ENCODE results near the gene RNF32. TPM values are rescaled to one million over a fixed set of nuclear protein-coding genes. Genes with fewer than 3 reads are reported as not detected.

Gene RNF32
- total and polyA plus RNA-seq, 4 donors: 0.59 to 1.3 (median 0.72) TPM

DNA sequence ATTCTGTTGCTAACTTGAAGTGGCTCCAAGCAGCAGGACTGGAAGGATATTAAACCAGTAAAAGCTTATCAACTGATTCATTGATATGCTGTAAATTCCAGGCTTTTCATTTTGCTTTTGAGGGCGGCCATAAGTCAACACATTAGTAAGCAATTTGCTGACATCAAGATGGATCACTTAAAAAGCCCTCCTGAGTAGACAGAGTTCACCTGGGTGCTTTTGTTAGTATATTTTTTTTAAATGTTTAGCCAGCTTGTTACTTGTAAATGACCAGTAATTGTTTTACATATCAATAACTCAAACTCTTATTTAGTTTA, 26.5 kb downstream of the RNF32 start:
- H3K4me1 ChIP-seq (ENCODE audit: control insufficient read depth in 4 of 4, insufficient read depth in 4 of 4, low read length in 3 of 4): peaks cover 0 to 3% (median 0%) of the 10 kb centered on the region in 4 donors
- H3K36me3 ChIP-seq (ENCODE audit: control insufficient read depth in 4 of 4, insufficient read depth in 3 of 4, low read depth in 1 of 4, low read length in 3 of 4): peaks cover 0 to 4% (median 1%) of the 10 kb centered on the region in 4 donors
- H3K4me3 ChIP-seq (ENCODE audit: low read depth in 1 of 3, low read length in 3 of 3): no peak overlapping the region
- H3K27me3 ChIP-seq (ENCODE audit: control insufficient read depth in 4 of 4, insufficient read depth in 4 of 4, low read length in 3 of 4): no peaks in the 10 kb centered on the region
- TF ChIP-seq HNF4A (conservative IDR thresholded peaks at IDR 0.05) (no peak), MAX (IDR thresholded peaks at IDR 0.05) (no peak), JUND (IDR thresholded peaks at IDR 0.05) (no peak), NR2F2 (IDR thresholded peaks at IDR 0.05) (no peak), GABPA (IDR thresholded peaks at IDR 0.05 in 1 of 2, conservative IDR thresholded peaks at IDR 0.05 in 1 of 2) (no peak), YY1 (IDR thresholded peaks at IDR 0.05) (no peak), FOXA2 (IDR thresholded peaks at IDR 0.05) (no peak), TAF1 (conservative IDR thresholded peaks at IDR 0.05) (no peak), RXRA (IDR thresholded peaks at IDR 0.05) (no peak), HNF4G (IDR thresholded peaks at IDR 0.05) (no peak), EGR1 (IDR thresholded peaks at IDR 0.05; ENCODE audit: low read depth in 2 of 2) (no peak), RAD21 (IDR thresholded peaks at IDR 0.05) (no peak), SP1 (IDR thresholded peaks at IDR 0.05) (no peak)
- TF ChIP-seq, protein P1, sequence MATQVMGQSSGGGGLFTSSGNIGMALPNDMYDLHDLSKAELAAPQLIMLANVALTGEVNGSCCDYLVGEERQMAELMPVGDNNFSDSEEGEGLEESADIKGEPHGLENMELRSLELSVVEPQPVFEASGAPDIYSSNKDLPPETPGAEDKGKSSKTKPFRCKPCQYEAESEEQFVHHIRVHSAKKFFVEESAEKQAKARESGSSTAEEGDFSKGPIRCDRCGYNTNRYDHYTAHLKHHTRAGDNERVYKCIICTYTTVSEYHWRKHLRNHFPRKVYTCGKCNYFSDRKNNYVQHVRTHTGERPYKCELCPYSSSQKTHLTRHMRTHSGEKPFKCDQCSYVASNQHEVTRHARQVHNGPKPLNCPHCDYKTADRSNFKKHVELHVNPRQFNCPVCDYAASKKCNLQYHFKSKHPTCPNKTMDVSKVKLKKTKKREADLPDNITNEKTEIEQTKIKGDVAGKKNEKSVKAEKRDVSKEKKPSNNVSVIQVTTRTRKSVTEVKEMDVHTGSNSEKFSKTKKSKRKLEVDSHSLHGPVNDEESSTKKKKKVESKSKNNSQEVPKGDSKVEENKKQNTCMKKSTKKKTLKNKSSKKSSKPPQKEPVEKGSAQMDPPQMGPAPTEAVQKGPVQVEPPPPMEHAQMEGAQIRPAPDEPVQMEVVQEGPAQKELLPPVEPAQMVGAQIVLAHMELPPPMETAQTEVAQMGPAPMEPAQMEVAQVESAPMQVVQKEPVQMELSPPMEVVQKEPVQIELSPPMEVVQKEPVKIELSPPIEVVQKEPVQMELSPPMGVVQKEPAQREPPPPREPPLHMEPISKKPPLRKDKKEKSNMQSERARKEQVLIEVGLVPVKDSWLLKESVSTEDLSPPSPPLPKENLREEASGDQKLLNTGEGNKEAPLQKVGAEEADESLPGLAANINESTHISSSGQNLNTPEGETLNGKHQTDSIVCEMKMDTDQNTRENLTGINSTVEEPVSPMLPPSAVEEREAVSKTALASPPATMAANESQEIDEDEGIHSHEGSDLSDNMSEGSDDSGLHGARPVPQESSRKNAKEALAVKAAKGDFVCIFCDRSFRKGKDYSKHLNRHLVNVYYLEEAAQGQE (IDR thresholded peaks at IDR 0.05): no peak
- TF ChIP-seq, protein P2, sequence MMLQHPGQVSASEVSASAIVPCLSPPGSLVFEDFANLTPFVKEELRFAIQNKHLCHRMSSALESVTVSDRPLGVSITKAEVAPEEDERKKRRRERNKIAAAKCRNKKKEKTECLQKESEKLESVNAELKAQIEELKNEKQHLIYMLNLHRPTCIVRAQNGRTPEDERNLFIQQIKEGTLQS (IDR thresholded peaks at IDR 0.05): no peak
- H3K9me3 ChIP-seq (ENCODE audit: control insufficient read depth in 4 of 4, low read length in 3 of 4): no peaks in the 10 kb centered on the region
- no peak for DNase-seq (ENCODE audit: low spot score)
- 91% methylated on average over 1 of the region's 1 CpG for WGBS
- H3K27ac ChIP-seq (ENCODE audit: low read depth in 1 of 2, low read length in 2 of 2): no peak overlapping the region
- no peak overlapping the region for H3K9ac ChIP-seq (ENCODE audit: low read depth in 1 of 2, low read length in 2 of 2)

- TF ChIP-seq GABPA (IDR thresholded peaks at IDR 0.05 in 1 of 2, conservative IDR thresholded peaks at IDR 0.05 in 1 of 2): no peak
- no peak for TF ChIP-seq TAF1 (conservative IDR thresholded peaks at IDR 0.05)
- TF ChIP-seq, protein P1 (IDR thresholded peaks at IDR 0.05): no peak
- no peak for TF ChIP-seq CTCF (IDR thresholded peaks at IDR 0.05; ENCODE audit: low read depth, low read length, missing input control)
- TF ChIP-seq RAD21 (IDR thresholded peaks at IDR 0.05): no peak
- no peak for TF ChIP-seq YY1 (IDR thresholded peaks at IDR 0.05)
- no peak overlapping the region for H3K9ac ChIP-seq (ENCODE audit: low read depth in 1 of 2, low read length in 2 of 2)
- no peak overlapping the region for H3K4me3 ChIP-seq (ENCODE audit: low read depth in 1 of 3, low read length in 3 of 3)
- no peaks in the 10 kb centered on the region for H3K27me3 ChIP-seq (ENCODE audit: control insufficient read depth in 4 of 4, insufficient read depth in 4 of 4, low read length in 3 of 4)
- no peak for DNase-seq (ENCODE audit: low spot score)
- WGBS: 96% methylated on average over 13 of the region's 13 CpGs
- H3K27ac ChIP-seq (ENCODE audit: low read depth in 1 of 2, low read length in 2 of 2): no peak overlapping the region
- peaks cover 0 to 10% (median 2%) of the 10 kb centered on the region in 4 donors for H3K36me3 ChIP-seq (ENCODE audit: control insufficient read depth in 4 of 4, insufficient read depth in 3 of 4, low read depth in 1 of 4, low read length in 3 of 4)
- no peaks in the 10 kb centered on the region for H3K9me3 ChIP-seq (ENCODE audit: control insufficient read depth in 4 of 4, low read length in 3 of 4)
- H3K4me1 ChIP-seq (ENCODE audit: control insufficient read depth in 4 of 4, insufficient read depth in 4 of 4, low read length in 3 of 4): peaks cover 0 to 3% (median 0%) of the 10 kb centered on the region in 4 donors
Measured at GRCh38 chr7:156668130-156668741, 27.7 kb downstream of the RNF32 start.
